ENCODE measurements around the gene CCBE1. TPM values are rescaled to one million over a fixed set of nuclear protein-coding genes. Genes with fewer than 3 reads are reported as not detected.

CCBE1 gene
- total RNA-seq, 2 experiments from 2014 or later: not detected

GRCh38 chr18:59451073-59451472 is 246.2 kb downstream of the CCBE1 start:
- H3K27me3 Mint-ChIP-seq: no peaks in the 10 kb centered on the region
- no peak overlapping the region for H3K27ac Mint-ChIP-seq
- H3K9me3 Mint-ChIP-seq: no peaks in the 10 kb centered on the region
- DNase-seq: no peak
- CTCF ChIA-PET: no interaction called here
- POLR2A ChIA-PET: no interaction called here
- H3K4me3 Mint-ChIP-seq: no peak overlapping the region
- H3K36me3 Mint-ChIP-seq (ENCODE audit: low read depth): no peaks in the 10 kb centered on the region
- H3K4me1 Mint-ChIP-seq: no peaks in the 10 kb centered on the region

- ChIA-PET POLR2A (no interaction called here), CTCF (interaction anchor here (0.9 to 1.4 kb wide), 2 partner anchors 10 to 12 kb away, joined by 3 to 6 read pairs; no protein-coding TSS in a partner anchor)
- H3K27ac Mint-ChIP-seq: no peak overlapping the region
- H3K9me3 Mint-ChIP-seq: no peaks in the 10 kb centered on the region
- no peaks in the 10 kb centered on the region for H3K36me3 Mint-ChIP-seq (ENCODE audit: low read depth)
- no peak for DNase-seq
- no peaks in the 10 kb centered on the region for H3K27me3 Mint-ChIP-seq
- H3K4me1 Mint-ChIP-seq: no peaks in the 10 kb centered on the region
- no peak overlapping the region for H3K4me3 Mint-ChIP-seq
Observed at GRCh38 chr18:59448546-59448945, 248.7 kb downstream of the CCBE1 start.

GRCh38 chr18:59446012-59446411 is 251.2 kb downstream of the CCBE1 start:
- Mint-ChIP-seq H3K9me3 (no peaks in the 10 kb centered on the region), H3K4me1 (no peaks in the 10 kb centered on the region), H3K4me3 (no peak overlapping the region), H3K27me3 (no peaks in the 10 kb centered on the region), H3K36me3 (ENCODE audit: low read depth) (no peaks in the 10 kb centered on the region), H3K27ac (no peak overlapping the region)
- DNase-seq: no peak
- CTCF ChIA-PET: no interaction called here
- POLR2A ChIA-PET: no interaction called here

GRCh38 chr18:59437851-59438569 is 259.2 kb downstream of the CCBE1 start:
- Mint-ChIP-seq H3K27me3 (peaks cover 4% of the 10 kb centered on the region), H3K9me3 (no peaks in the 10 kb centered on the region), H3K4me3 (no peak overlapping the region), H3K27ac (no peak overlapping the region), H3K4me1 (no peaks in the 10 kb centered on the region), H3K36me3 (ENCODE audit: low read depth) (no peaks in the 10 kb centered on the region)
- DNase-seq: no peak
- POLR2A ChIA-PET: no interaction called here
- CTCF ChIA-PET: interaction anchor here (1.1 kb wide), 1 partner anchor 22 kb away, joined by 3 read pairs; no protein-coding TSS in a partner anchor

GRCh38 chr18:59432803-59433597 is 264.2 kb downstream of the CCBE1 start:
- POLR2A ChIA-PET: no interaction called here
- Mint-ChIP-seq H3K27ac (no peak overlapping the region), H3K36me3 (ENCODE audit: low read depth) (no peaks in the 10 kb centered on the region), H3K4me1 (no peaks in the 10 kb centered on the region), H3K27me3 (peaks cover 4% of the 10 kb centered on the region), H3K9me3 (no peaks in the 10 kb centered on the region), H3K4me3 (no peak overlapping the region)
- CTCF ChIA-PET: interaction anchor here (0.6 kb wide), 1 partner anchor 125 kb away, joined by 4 read pairs; no protein-coding TSS in a partner anchor
- no peak for DNase-seq

- Mint-ChIP-seq H3K4me1 (no peaks in the 10 kb centered on the region), H3K9me3 (no peaks in the 10 kb centered on the region), H3K4me3 (no peak overlapping the region), H3K27ac (no peak overlapping the region), H3K36me3 (ENCODE audit: low read depth) (no peaks in the 10 kb centered on the region), H3K27me3 (peaks cover 4% of the 10 kb centered on the region)
- DNase-seq: no peak
- ChIA-PET CTCF (no interaction called here), POLR2A (no interaction called here)
Observed at GRCh38 chr18:59431131-59431530, 266.1 kb downstream of the CCBE1 start.

GRCh38 chr18:59429608-59430007 is 267.6 kb downstream of the CCBE1 start:
- POLR2A ChIA-PET: interaction anchor here (0.7 kb wide), 1 partner anchor 161 kb away, joined by 3 read pairs; no protein-coding TSS in a partner anchor
- Mint-ChIP-seq H3K4me1 (no peaks in the 10 kb centered on the region), H3K36me3 (ENCODE audit: low read depth) (no peaks in the 10 kb centered on the region), H3K9me3 (no peaks in the 10 kb centered on the region), H3K27ac (no peak overlapping the region), H3K4me3 (no peak overlapping the region), H3K27me3 (peaks cover 4% of the 10 kb centered on the region)
- DNase-seq: no peak
- CTCF ChIA-PET: no interaction called here

- ChIA-PET POLR2A (no interaction called here), CTCF (no interaction called here)
- Mint-ChIP-seq H3K9me3 (no peaks in the 10 kb centered on the region), H3K27me3 (peaks cover 4% of the 10 kb centered on the region), H3K4me1 (no peaks in the 10 kb centered on the region), H3K36me3 (ENCODE audit: low read depth) (no peaks in the 10 kb centered on the region), H3K27ac (no peak overlapping the region), H3K4me3 (no peak overlapping the region)
- DNase-seq: no peak
Observed at GRCh38 chr18:59428018-59428417, 269.2 kb downstream of the CCBE1 start.

- Mint-ChIP-seq H3K36me3 (ENCODE audit: low read depth) (no peaks in the 10 kb centered on the region), H3K27me3 (peaks cover 4% of the 10 kb centered on the region), H3K27ac (no peak overlapping the region), H3K4me1 (no peaks in the 10 kb centered on the region), H3K9me3 (no peaks in the 10 kb centered on the region), H3K4me3 (no peak overlapping the region)
- POLR2A ChIA-PET: no interaction called here
- CTCF ChIA-PET: no interaction called here
- DNase-seq: no peak
Observed at GRCh38 chr18:59426855-59427254, 270.4 kb downstream of the CCBE1 start.

- Mint-ChIP-seq H3K4me1 (no peaks in the 10 kb centered on the region), H3K36me3 (ENCODE audit: low read depth) (no peaks in the 10 kb centered on the region), H3K27ac (no peak overlapping the region), H3K27me3 (peaks cover 9% of the 10 kb centered on the region), H3K9me3 (no peaks in the 10 kb centered on the region), H3K4me3 (no peak overlapping the region)
- no peak for DNase-seq
- ChIA-PET POLR2A (no interaction called here), CTCF (no interaction called here)
Observed at GRCh38 chr18:59423259-59423658, 274.0 kb downstream of the CCBE1 start.

GRCh38 chr18:59420244-59420643 is 277.0 kb downstream of the CCBE1 start:
- H3K9me3 Mint-ChIP-seq: no peaks in the 10 kb centered on the region
- H3K4me1 Mint-ChIP-seq: no peaks in the 10 kb centered on the region
- H3K36me3 Mint-ChIP-seq (ENCODE audit: low read depth): no peaks in the 10 kb centered on the region
- H3K27ac Mint-ChIP-seq: no peak overlapping the region
- CTCF ChIA-PET: no interaction called here
- peaks cover 15% of the 10 kb centered on the region for H3K27me3 Mint-ChIP-seq
- POLR2A ChIA-PET: no interaction called here
- DNase-seq: no peak
- H3K4me3 Mint-ChIP-seq: no peak overlapping the region

GRCh38 chr18:59419386-59419785 is 277.8 kb downstream of the CCBE1 start:
- H3K4me3 Mint-ChIP-seq: no peak overlapping the region
- peaks cover 16% of the 10 kb centered on the region for H3K27me3 Mint-ChIP-seq
- no peak for DNase-seq
- no peaks in the 10 kb centered on the region for H3K4me1 Mint-ChIP-seq
- CTCF ChIA-PET: no interaction called here
- H3K27ac Mint-ChIP-seq: no peak overlapping the region
- H3K36me3 Mint-ChIP-seq (ENCODE audit: low read depth): no peaks in the 10 kb centered on the region
- H3K9me3 Mint-ChIP-seq: no peaks in the 10 kb centered on the region
- POLR2A ChIA-PET: no interaction called here

- no peak overlapping the region for H3K27ac Mint-ChIP-seq
- ChIA-PET POLR2A (no interaction called here), CTCF (interaction anchor here (0.7 kb wide), 1 partner anchor 109 kb away, joined by 4 read pairs; no protein-coding TSS in a partner anchor)
- no peak overlapping the region for H3K4me3 Mint-ChIP-seq
- no peaks in the 10 kb centered on the region for H3K9me3 Mint-ChIP-seq
- peaks cover 26% of the 10 kb centered on the region for H3K27me3 Mint-ChIP-seq
- no peaks in the 10 kb centered on the region for H3K36me3 Mint-ChIP-seq (ENCODE audit: low read depth)
- no peaks in the 10 kb centered on the region for H3K4me1 Mint-ChIP-seq
- DNase-seq: no peak
Observed at GRCh38 chr18:59416818-59417217, 280.4 kb downstream of the CCBE1 start.
